HEK293 (cell line): Measurements from ENCODE around the gene EEFSEC.
A peak's percentile ranks its signal among the peaks of the same experiment; 100 is the strongest.

ENCODE experiments used
- CTCF ChIA-PET: fragments of 350-600 bp; formaldehyde crosslinking; extraction: SDS; loops from one replicate; lab custom pipeline; 2021; ENCODE audit warnings: antibody characterized with exemption; lab: Yijun Ruan, JAX
- POLR2A ChIA-PET: fragments of 300-600 bp; formaldehyde crosslinking; extraction: SDS; loops from one replicate; lab custom pipeline; 2020; ENCODE audit warnings: antibody characterized with exemption, inconsistent platforms; lab: Yijun Ruan, JAX
- H3K27ac ChIP-seq: fragments of 200-500 bp; sonication (Bioruptor generic); 2 replicates; pipeline ENCODE4 v1.5.1; 2014; ENCODE audit warnings: low read depth, low read length, control low read depth, inconsistent platforms; ENCODE audit errors: extremely low read depth
- H3K36me3 ChIP-seq, 2 experiments: fragments of 200-500 bp in 1 of 2; sonication (Bioruptor generic) in 1 of 2; 1 replicate in 1 of 2; 2 replicates in 1 of 2; pipeline ENCODE4 v1.5.1; 2014 to 2017; ENCODE audit warnings: inconsistent platforms in 2 of 2, low read length in 2 of 2; ENCODE audit not compliant: control insufficient read depth in 2 of 2, insufficient read depth in 1 of 2
- H3K4me1 ChIP-seq: fragments of 200-500 bp; sonication (Bioruptor generic); 2 replicates; pipeline ENCODE4 v1.5.1; 2014; ENCODE audit warnings: mild to moderate bottlenecking, low read length, inconsistent platforms; ENCODE audit not compliant: control insufficient read depth, insufficient read depth
- H3K4me3 ChIP-seq: 2 replicates; pipeline ENCODE4 v1.5.1; 2011; ENCODE audit warnings: low read depth, mild to moderate bottlenecking, control low read depth, low read length, moderate library complexity
- H3K9me3 ChIP-seq: fragments of 200-500 bp; sonication (Bioruptor generic); 2 replicates; pipeline ENCODE4 v1.5.1; 2014; ENCODE audit warnings: low read depth, low read length, inconsistent platforms; ENCODE audit not compliant: control insufficient read depth, insufficient read depth
- INSM2 ChIP-seq: fragments of 450-650 bp; formaldehyde crosslinking; IDR thresholded peaks from 2 replicates; pipeline ENCODE4 v1.5.1; 2016; ENCODE audit warnings: missing biosample characterization, missing genetic modification characterization
- KLF10 ChIP-seq: fragments of 450-650 bp; IDR thresholded peaks from 2 replicates; pipeline ENCODE4 v1.5.1; 2018; ENCODE audit warnings: missing biosample characterization, mild to moderate bottlenecking, missing genetic modification characterization
- KLF9 ChIP-seq: fragments of 450-650 bp; formaldehyde crosslinking; IDR thresholded peaks from 2 replicates; pipeline ENCODE4 v1.5.1; 2016; ENCODE audit warnings: missing biosample characterization, missing genetic modification characterization, low read depth
- OSR2 ChIP-seq: fragments of 450-650 bp; formaldehyde crosslinking; IDR thresholded peaks from 2 replicates; pipeline ENCODE4 v1.5.1; 2016; ENCODE audit warnings: missing biosample characterization, missing genetic modification characterization
- SP3 ChIP-seq: fragments of 450-650 bp; formaldehyde crosslinking; IDR thresholded peaks from 2 replicates; pipeline ENCODE4 v1.5.1; 2016; ENCODE audit warnings: missing biosample characterization, missing genetic modification characterization
- ZNF133 ChIP-seq: fragments of 450-650 bp; formaldehyde crosslinking; IDR thresholded peaks from 2 replicates; pipeline ENCODE4 v1.5.1; 2016; ENCODE audit warnings: missing biosample characterization, missing genetic modification characterization
- ZNF146 ChIP-seq: fragments of 450-650 bp; formaldehyde crosslinking; IDR thresholded peaks from 2 replicates; pipeline ENCODE4 v1.5.1; 2016; ENCODE audit warnings: missing biosample characterization, missing genetic modification characterization
- ZNF202 ChIP-seq: fragments of 450-650 bp; formaldehyde crosslinking; IDR thresholded peaks from 2 replicates; pipeline ENCODE4 v1.5.1; 2016; ENCODE audit warnings: missing biosample characterization, missing genetic modification characterization, borderline replicate concordance
- ZNF24 ChIP-seq: fragments of 450-650 bp; formaldehyde crosslinking; IDR thresholded peaks from 2 replicates; pipeline ENCODE4 v1.5.1; 2016; ENCODE audit warnings: missing biosample characterization, missing genetic modification characterization
- ZNF341 ChIP-seq: fragments of 450-650 bp; formaldehyde crosslinking; IDR thresholded peaks from 2 replicates; pipeline ENCODE4; 2016; ENCODE audit warnings: low read depth, missing biosample characterization, missing genetic modification characterization
- ZNF37A ChIP-seq: fragments of 450-650 bp; IDR thresholded peaks from 2 replicates; pipeline ENCODE4 v1.5.1; 2018; ENCODE audit warnings: missing biosample characterization, missing genetic modification characterization
- ZNF501 ChIP-seq: fragments of 450-650 bp; formaldehyde crosslinking; IDR thresholded peaks from 2 replicates; pipeline ENCODE4 v1.5.1; 2016; ENCODE audit warnings: missing biosample characterization, missing genetic modification characterization
- ZNF596 ChIP-seq: fragments of 450-650 bp; IDR thresholded peaks from 2 replicates; pipeline ENCODE4 v1.5.0; 2018; ENCODE audit warnings: missing biosample characterization, mild to moderate bottlenecking, missing genetic modification characterization, moderate library complexity
- ZNF626 ChIP-seq: fragments of 450-650 bp; sonication (Bioruptor Pico); formaldehyde crosslinking; IDR thresholded peaks from 2 replicates; pipeline ENCODE4 v1.5.1; 2018; ENCODE audit warnings: missing biosample characterization, missing genetic modification characterization, inconsistent platforms
- ZNF629 ChIP-seq: fragments of 450-650 bp; formaldehyde crosslinking; IDR thresholded peaks from 2 replicates; pipeline ENCODE4 v1.5.1; 2017; ENCODE audit warnings: missing biosample characterization, missing genetic modification characterization
- ZNF692 ChIP-seq: fragments of 450-650 bp; formaldehyde crosslinking; IDR thresholded peaks from 2 replicates; pipeline ENCODE4 v1.5.1; 2016; ENCODE audit warnings: missing biosample characterization, missing genetic modification characterization
- TF ChIP-seq, protein P1 (sequence below): fragments of 450-650 bp; formaldehyde crosslinking; IDR thresholded peaks from 2 replicates; pipeline ENCODE4 v1.5.1; 2016; ENCODE audit warnings: missing biosample characterization, missing genetic modification characterization
- TF ChIP-seq, protein P2 (sequence below): sonication (generic); formaldehyde crosslinking; IDR thresholded peaks from 2 replicates; pipeline ENCODE4 v1.8.1; 2022; ENCODE audit warnings: mild to moderate bottlenecking, moderate library complexity, missing genetic modification reagents
- TF ChIP-seq, protein P3 (sequence below): fragments of 450-650 bp; formaldehyde crosslinking; IDR thresholded peaks from 2 replicates; pipeline ENCODE4; 2016; ENCODE audit warnings: missing biosample characterization, missing genetic modification characterization
- TF ChIP-seq, protein P4 (sequence below): fragments of 450-650 bp; formaldehyde crosslinking; IDR thresholded peaks from 2 replicates; pipeline ENCODE4 v1.5.1; 2016; ENCODE audit warnings: missing biosample characterization, missing genetic modification characterization

The EEFSEC gene

GRCh38 chr3:128372281-128372680 is 219.0 kb downstream of the EEFSEC start:
- CTCF ChIA-PET = no interaction called here
- H3K27ac ChIP-seq = no peak overlapping the region
- TF ChIP-seq ZNF202 (tag by site-specific recombination) = no peak
- TF ChIP-seq, protein P1, sequence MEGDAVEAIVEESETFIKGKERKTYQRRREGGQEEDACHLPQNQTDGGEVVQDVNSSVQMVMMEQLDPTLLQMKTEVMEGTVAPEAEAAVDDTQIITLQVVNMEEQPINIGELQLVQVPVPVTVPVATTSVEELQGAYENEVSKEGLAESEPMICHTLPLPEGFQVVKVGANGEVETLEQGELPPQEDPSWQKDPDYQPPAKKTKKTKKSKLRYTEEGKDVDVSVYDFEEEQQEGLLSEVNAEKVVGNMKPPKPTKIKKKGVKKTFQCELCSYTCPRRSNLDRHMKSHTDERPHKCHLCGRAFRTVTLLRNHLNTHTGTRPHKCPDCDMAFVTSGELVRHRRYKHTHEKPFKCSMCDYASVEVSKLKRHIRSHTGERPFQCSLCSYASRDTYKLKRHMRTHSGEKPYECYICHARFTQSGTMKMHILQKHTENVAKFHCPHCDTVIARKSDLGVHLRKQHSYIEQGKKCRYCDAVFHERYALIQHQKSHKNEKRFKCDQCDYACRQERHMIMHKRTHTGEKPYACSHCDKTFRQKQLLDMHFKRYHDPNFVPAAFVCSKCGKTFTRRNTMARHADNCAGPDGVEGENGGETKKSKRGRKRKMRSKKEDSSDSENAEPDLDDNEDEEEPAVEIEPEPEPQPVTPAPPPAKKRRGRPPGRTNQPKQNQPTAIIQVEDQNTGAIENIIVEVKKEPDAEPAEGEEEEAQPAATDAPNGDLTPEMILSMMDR (tag by site-specific recombination) = no peak
- no peak for TF ChIP-seq ZNF596 (tag by site-specific recombination)
- no peak for TF ChIP-seq ZNF24
- TF ChIP-seq, protein P2, sequence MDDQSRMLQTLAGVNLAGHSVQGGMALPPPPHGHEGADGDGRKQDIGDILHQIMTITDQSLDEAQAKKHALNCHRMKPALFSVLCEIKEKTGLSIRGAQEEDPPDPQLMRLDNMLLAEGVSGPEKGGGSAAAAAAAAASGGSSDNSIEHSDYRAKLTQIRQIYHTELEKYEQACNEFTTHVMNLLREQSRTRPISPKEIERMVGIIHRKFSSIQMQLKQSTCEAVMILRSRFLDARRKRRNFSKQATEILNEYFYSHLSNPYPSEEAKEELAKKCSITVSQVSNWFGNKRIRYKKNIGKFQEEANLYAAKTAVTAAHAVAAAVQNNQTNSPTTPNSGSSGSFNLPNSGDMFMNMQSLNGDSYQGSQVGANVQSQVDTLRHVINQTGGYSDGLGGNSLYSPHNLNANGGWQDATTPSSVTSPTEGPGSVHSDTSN (CRISPR knock-in tag) = no peak
- TF ChIP-seq OSR2 (tag by site-specific recombination) = no peak
- TF ChIP-seq INSM2 (tag by site-specific recombination) = no peak
- no peak for TF ChIP-seq ZNF37A (tag by site-specific recombination)
- TF ChIP-seq ZNF692 (tag by site-specific recombination) = no peak
- TF ChIP-seq KLF10 (tag by site-specific recombination) = no peak
- TF ChIP-seq KLF9 = no peak
- TF ChIP-seq ZNF629 (tag by site-specific recombination) = no peak
- TF ChIP-seq, protein P3, sequence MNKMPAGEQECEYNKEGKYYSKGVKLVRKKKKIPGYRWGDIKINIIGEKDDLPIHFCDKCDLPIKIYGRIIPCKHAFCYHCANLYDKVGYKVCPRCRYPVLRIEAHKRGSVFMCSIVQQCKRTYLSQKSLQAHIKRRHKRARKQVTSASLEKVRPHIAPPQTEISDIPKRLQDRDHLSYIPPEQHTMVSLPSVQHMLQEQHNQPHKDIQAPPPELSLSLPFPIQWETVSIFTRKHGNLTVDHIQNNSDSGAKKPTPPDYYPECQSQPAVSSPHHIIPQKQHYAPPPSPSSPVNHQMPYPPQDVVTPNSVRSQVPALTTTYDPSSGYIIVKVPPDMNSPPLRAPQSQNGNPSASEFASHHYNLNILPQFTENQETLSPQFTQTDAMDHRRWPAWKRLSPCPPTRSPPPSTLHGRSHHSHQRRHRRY (tag by site-specific recombination) = no peak
- no peak for TF ChIP-seq ZNF626 (tag by site-specific recombination)
- no peak for TF ChIP-seq ZNF501 (tag by site-specific recombination)
- POLR2A ChIA-PET = no interaction called here
- no peak overlapping the region for H3K4me3 ChIP-seq
- H3K4me1 ChIP-seq = no peaks in the 10 kb centered on the region
- H3K9me3 ChIP-seq = no peaks in the 10 kb centered on the region
- H3K36me3 ChIP-seq = no peaks in the 10 kb centered on the region

DNA sequence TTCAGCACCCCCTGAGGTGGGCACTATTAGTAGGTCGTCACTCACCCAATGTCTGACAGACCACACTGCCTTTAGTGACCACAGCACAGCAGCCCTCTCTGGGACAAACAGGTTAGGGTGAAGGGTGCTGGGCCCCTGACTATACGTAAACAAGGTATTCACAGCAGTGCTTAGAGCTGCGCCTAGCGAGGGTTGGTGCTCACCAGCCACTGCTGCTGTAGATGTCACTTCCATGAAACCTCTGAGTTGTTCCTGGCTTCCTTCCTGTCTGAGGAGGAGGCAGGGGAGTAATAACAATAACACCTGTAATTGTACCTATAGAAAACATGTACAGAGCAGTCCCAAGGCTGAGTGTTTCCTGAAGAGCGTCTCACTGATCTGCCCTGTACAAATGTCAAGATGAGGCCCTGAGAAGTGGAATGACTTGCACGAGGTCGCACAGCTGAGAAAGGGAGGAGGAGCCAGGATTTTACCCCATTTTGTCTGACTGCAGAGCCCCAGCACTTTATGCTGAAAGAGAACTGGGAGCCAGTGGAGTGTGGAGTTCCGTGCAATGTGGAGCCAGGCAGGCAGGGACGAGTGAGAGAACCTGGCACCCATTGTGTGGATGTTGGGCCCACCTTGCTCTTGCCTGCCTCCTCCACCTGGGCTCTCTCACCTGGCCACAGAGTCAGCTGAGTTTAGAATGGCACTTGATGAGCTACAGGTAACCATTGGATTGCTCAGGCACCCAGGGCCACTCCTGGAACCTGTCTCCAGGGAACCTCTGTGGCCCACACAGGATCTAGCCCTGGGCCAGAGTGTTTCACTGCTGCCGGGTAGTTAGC is 219.6 kb downstream of the EEFSEC start:
- POLR2A ChIA-PET = no interaction called here
- Histone ChIP-seq H3K4me1 (no peaks in the 10 kb centered on the region), H3K4me3 (no peak overlapping the region), H3K36me3 (no peaks in the 10 kb centered on the region), H3K27ac (no peak overlapping the region), H3K9me3 (no peaks in the 10 kb centered on the region)
- TF ChIP-seq ZNF501 (tag by site-specific recombination) (no peak), ZNF341 (tag by site-specific recombination) (no peak), ZNF692 (tag by site-specific recombination) (no peak), SP3 (tag by site-specific recombination) (no peak), ZNF146 (tag by site-specific recombination) (no peak), ZNF133 (tag by site-specific recombination) (peak; percentile 91)
- TF ChIP-seq, protein P1 (tag by site-specific recombination) = no peak
- TF ChIP-seq, protein P4, sequence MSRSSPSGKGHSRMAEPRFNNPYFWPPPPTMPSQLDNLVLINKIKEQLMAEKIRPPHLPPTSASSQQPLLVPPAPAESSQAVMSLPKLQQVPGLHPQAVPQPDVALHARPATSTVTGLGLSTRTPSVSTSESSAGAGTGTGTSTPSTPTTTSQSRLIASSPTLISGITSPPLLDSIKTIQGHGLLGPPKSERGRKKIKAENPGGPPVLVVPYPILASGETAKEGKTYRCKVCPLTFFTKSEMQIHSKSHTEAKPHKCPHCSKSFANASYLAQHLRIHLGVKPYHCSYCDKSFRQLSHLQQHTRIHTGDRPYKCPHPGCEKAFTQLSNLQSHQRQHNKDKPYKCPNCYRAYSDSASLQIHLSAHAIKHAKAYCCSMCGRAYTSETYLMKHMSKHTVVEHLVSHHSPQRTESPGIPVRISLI = no peak
- CTCF ChIA-PET = no interaction called here
